Nephron progenitor cell (in vitro differentiated cells): ENCODE results near the gene PPL.

Experiments
- DNase-seq: peaks from one replicate; pipeline ENCODE4 v3.0.0; 2021
- H3K27ac Mint-ChIP-seq: 2 replicates; pipeline ENCODE4 v1.8.0; 2021; ENCODE audit warnings: mild to moderate bottlenecking, moderate library complexity, mixed read lengths
- H3K27me3 Mint-ChIP-seq: 2 replicates; pipeline ENCODE4 v1.8.0; 2021; ENCODE audit warnings: mild to moderate bottlenecking, low read depth, mixed read lengths; ENCODE audit not compliant: poor library complexity
- H3K36me3 Mint-ChIP-seq: 2 replicates; pipeline ENCODE4 v1.8.0; 2021; ENCODE audit warnings: low read depth, mixed read lengths
- H3K4me1 Mint-ChIP-seq: 2 replicates; pipeline ENCODE4 v1.8.0; 2021; ENCODE audit warnings: mixed read lengths
- H3K4me3 Mint-ChIP-seq: 2 replicates; pipeline ENCODE4 v1.8.0; 2021; ENCODE audit warnings: mild to moderate bottlenecking, moderate library complexity, mixed read lengths
- H3K9me3 Mint-ChIP-seq: 2 replicates; pipeline ENCODE4 v1.8.0; 2021; ENCODE audit warnings: mild to moderate bottlenecking, moderate library complexity, mixed read lengths
- CTCF ChIP-seq: fragments of 200-600 bp; sonication (generic); IDR thresholded peaks from 2 replicates; pipeline ENCODE4 v1.5.0; 2021; ENCODE audit warnings: antibody characterized with exemption

The PPL gene

GRCh38 chr16:4945560-4946502 lies 8.9 kb upstream of the PPL start:
- Mint-ChIP-seq H3K4me3 (no peak overlapping the region), H3K27ac (no peak overlapping the region), H3K4me1 (peaks cover 49% of the 10 kb centered on the region), H3K9me3 (no peaks in the 10 kb centered on the region), H3K36me3 (no peaks in the 10 kb centered on the region), H3K27me3 (no peaks in the 10 kb centered on the region)
- DNase-seq: no peak
- TF ChIP-seq CTCF: no peak

- TF ChIP-seq CTCF: no peak
- no peak for DNase-seq
- peaks cover 49% of the 10 kb centered on the region for H3K4me1 Mint-ChIP-seq
- H3K36me3 Mint-ChIP-seq: no peaks in the 10 kb centered on the region
- peaks cover 3% of the 10 kb centered on the region for H3K27me3 Mint-ChIP-seq
- no peak overlapping the region for H3K4me3 Mint-ChIP-seq
- no peaks in the 10 kb centered on the region for H3K9me3 Mint-ChIP-seq
- H3K27ac Mint-ChIP-seq: peak overlapping the region; percentile 85
These were observed 7.7 kb upstream of the PPL start for GRCh38 chr16:4944333-4945281.

- no peak for TF ChIP-seq CTCF
- no peaks in the 10 kb centered on the region for H3K36me3 Mint-ChIP-seq
- H3K27ac Mint-ChIP-seq: no peak overlapping the region
- H3K9me3 Mint-ChIP-seq: no peaks in the 10 kb centered on the region
- H3K4me1 Mint-ChIP-seq: peaks cover 34% of the 10 kb centered on the region
- H3K4me3 Mint-ChIP-seq: no peak overlapping the region
- DNase-seq: no peak
- peaks cover 16% of the 10 kb centered on the region for H3K27me3 Mint-ChIP-seq
These were observed 5.5 kb upstream of the PPL start for GRCh38 chr16:4942481-4942880.

DNA sequence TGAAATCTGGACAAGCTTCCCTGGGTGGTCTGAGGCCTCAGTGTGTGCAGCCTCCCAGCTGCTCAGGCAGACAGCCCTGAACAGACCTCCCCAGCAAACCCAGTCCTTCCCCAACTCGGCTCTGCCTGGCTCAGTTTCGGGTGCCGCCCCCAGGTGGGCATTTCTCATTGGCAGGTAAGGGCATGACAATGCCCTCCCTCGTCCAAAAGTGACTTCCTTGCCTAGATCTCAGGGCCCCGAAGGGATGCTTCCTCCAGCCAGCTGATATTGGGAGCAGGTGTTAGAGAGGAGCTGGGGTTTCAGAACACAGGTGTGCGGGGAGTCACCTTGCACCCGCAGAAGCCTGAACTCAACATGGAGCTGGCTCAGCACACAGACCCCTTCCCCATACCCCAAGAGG lies 3.8 kb upstream of the PPL start:
- H3K27ac Mint-ChIP-seq: no peak overlapping the region
- peaks cover 31% of the 10 kb centered on the region for H3K27me3 Mint-ChIP-seq
- no peak for TF ChIP-seq CTCF
- H3K4me3 Mint-ChIP-seq: no peak overlapping the region
- no peaks in the 10 kb centered on the region for H3K9me3 Mint-ChIP-seq
- no peak for DNase-seq
- H3K36me3 Mint-ChIP-seq: no peaks in the 10 kb centered on the region
- peaks cover 28% of the 10 kb centered on the region for H3K4me1 Mint-ChIP-seq

- TF ChIP-seq CTCF: no peak
- Mint-ChIP-seq H3K36me3 (no peaks in the 10 kb centered on the region), H3K4me1 (peaks cover 17% of the 10 kb centered on the region), H3K27ac (no peak overlapping the region), H3K27me3 (peaks cover 51% of the 10 kb centered on the region), H3K9me3 (no peaks in the 10 kb centered on the region), H3K4me3 (no peak overlapping the region)
- DNase-seq: no peak
These were observed 1.7 kb upstream of the PPL start for GRCh38 chr16:4938683-4939030.
